IMR-90 (cell line): ENCODE measurements around the gene EFNA5. TPM values are rescaled to one million over a fixed set of nuclear protein-coding genes. Genes with fewer than 3 reads are reported as not detected.

Source experiments
- ATAC-seq: fragments of 200-7000 bp; cut with Tn5 transposase; 2 replicates; pipeline ENCODE4 v1.9.1; 2020; ENCODE audit warnings: low read depth, mild to moderate bottlenecking, moderate library complexity
- BruUV-seq: library from RNA; stranded (reverse); fragments of 400-500 nt; replicated peaks from 2 replicates; lab custom pipeline; 2021; lab: Mats Ljungman, UMichigan
- CTCF ChIA-PET: fragments of 300-600 bp; formaldehyde crosslinking; extraction: SDS; loops from one replicate; lab custom pipeline; 2021; ENCODE audit warnings: antibody characterized with exemption; lab: Yijun Ruan, JAX
- POLR2A ChIA-PET: fragments of 300-600 bp; sonication (Branson Sonifier 250); formaldehyde crosslinking; loops from one replicate; lab custom pipeline; 2022; ENCODE audit warnings: antibody characterized with exemption; ENCODE audit not compliant: unreplicated experiment; lab: Charles Lee
- DNase-seq: peaks from one replicate; pipeline ENCODE4 v3.0.0; 2013
- H2AFZ ChIP-seq: replicated peaks from 2 replicates; pipeline ENCODE3; 2013; ENCODE audit warnings: low read length, mild to moderate bottlenecking; ENCODE audit not compliant: poor library complexity
- H2AK5ac ChIP-seq: 2 replicates; pipeline ENCODE4 v1.6.1; 2013; ENCODE audit warnings: low read depth, low read length, inconsistent platforms
- H2AK9ac ChIP-seq: replicated peaks from 2 replicates; pipeline ENCODE3; 2013; ENCODE audit warnings: mild to moderate bottlenecking, low read depth, low read length, moderate library complexity; ENCODE audit not compliant: poor library complexity
- H2BK120ac ChIP-seq: 2 replicates; pipeline ENCODE4 v1.6.1; 2013; ENCODE audit warnings: low read depth, low read length, inconsistent platforms
- H2BK15ac ChIP-seq: 3 replicates; pipeline ENCODE4 v1.6.1; 2013; ENCODE audit warnings: low read depth, low read length, inconsistent platforms
- H2BK20ac ChIP-seq: 2 replicates; pipeline ENCODE4 v1.6.1; 2013; ENCODE audit warnings: low read depth, mild to moderate bottlenecking, inconsistent platforms, low read length, moderate library complexity
- H2BK5ac ChIP-seq: 2 replicates; pipeline ENCODE4 v1.6.1; 2013; ENCODE audit warnings: mild to moderate bottlenecking, low read depth, low read length, inconsistent platforms; ENCODE audit not compliant: poor library complexity, severe bottlenecking
- H3K14ac ChIP-seq: replicated peaks from 2 replicates; pipeline ENCODE4 v1.6.1; 2013; ENCODE audit warnings: low read depth, low read length, inconsistent platforms
- H3K18ac ChIP-seq: 2 replicates; pipeline ENCODE4 v1.6.1; 2013; ENCODE audit warnings: low read depth, low read length, control low read depth
- H3K23ac ChIP-seq: 2 replicates; pipeline ENCODE4 v1.6.1; 2013; ENCODE audit warnings: low read depth, low read length, inconsistent platforms
- H3K27ac ChIP-seq: 2 replicates; pipeline ENCODE4 v1.5.1; 2013; ENCODE audit warnings: mild to moderate bottlenecking, control low read depth, low read length; ENCODE audit not compliant: insufficient read depth
- H3K27me3 ChIP-seq: 2 replicates; pipeline ENCODE4 v1.6.1; 2013; ENCODE audit warnings: low read length; ENCODE audit not compliant: control insufficient read depth, insufficient read depth
- H3K36me3 ChIP-seq: 2 replicates; pipeline ENCODE4 v1.6.1; 2013; ENCODE audit warnings: low read length, mixed read lengths; ENCODE audit not compliant: control insufficient read depth, insufficient read depth
- H3K4ac ChIP-seq: 2 replicates; pipeline ENCODE4 v1.6.1; 2013; ENCODE audit warnings: low read depth, low read length, inconsistent platforms
- H3K4me1 ChIP-seq: 2 replicates; pipeline ENCODE4 v1.6.1; 2013; ENCODE audit warnings: low read length, mixed read lengths; ENCODE audit not compliant: control insufficient read depth, insufficient read depth
- H3K4me2 ChIP-seq: 2 replicates; pipeline ENCODE4 v1.6.1; 2013; ENCODE audit warnings: low read depth, mild to moderate bottlenecking, control low read depth, low read length, moderate library complexity
- H3K4me3 ChIP-seq: 2 replicates; pipeline ENCODE4 v1.5.1; 2013; ENCODE audit warnings: low read depth, mild to moderate bottlenecking, control low read depth, low read length, moderate library complexity; ENCODE audit not compliant: insufficient read depth
- H3K56ac ChIP-seq: 2 replicates; pipeline ENCODE4 v1.6.1; 2013; ENCODE audit warnings: low read length, inconsistent platforms; ENCODE audit not compliant: insufficient read depth; ENCODE audit errors: extremely low read depth
- H3K79me1 ChIP-seq, 2 experiments: 2 replicates each; pipeline ENCODE4 v1.6.1; 2013; ENCODE audit warnings: low read length in 2 of 2, inconsistent platforms in 1 of 2, low read depth in 1 of 2
- H3K9ac ChIP-seq: 2 replicates; pipeline ENCODE4 v1.6.1; 2013; ENCODE audit warnings: low read depth, low read length, control low read depth
- H3K9me1 ChIP-seq: 2 replicates; pipeline ENCODE4 v1.6.1; 2013; ENCODE audit warnings: low read length, inconsistent platforms; ENCODE audit not compliant: insufficient read depth
- H3K9me3 ChIP-seq: 2 replicates; pipeline ENCODE4 v1.6.1; 2013; ENCODE audit warnings: low read length; ENCODE audit not compliant: control insufficient read depth, insufficient read depth
- H4K20me1 ChIP-seq: 2 replicates; pipeline ENCODE4 v1.6.1; 2013; ENCODE audit warnings: low read length, inconsistent platforms; ENCODE audit not compliant: insufficient read depth
- H4K5ac ChIP-seq: 2 replicates; pipeline ENCODE4 v1.6.1; 2013; ENCODE audit warnings: mild to moderate bottlenecking, low read depth, low read length, control low read depth
- H4K8ac ChIP-seq, 2 experiments: 2 replicates each; pipeline ENCODE4 v1.6.1; 2013; ENCODE audit warnings: low read depth in 2 of 2, low read length in 2 of 2, control low read depth in 1 of 2, inconsistent platforms in 1 of 2
- H4K91ac ChIP-seq: 2 replicates; pipeline ENCODE4 v1.6.1; 2013; ENCODE audit warnings: low read depth, low read length, inconsistent platforms; ENCODE audit not compliant: insufficient read depth
- BHLHE40 ChIP-seq: fragments of 150-350 bp; IDR thresholded peaks from 2 replicates; pipeline ENCODE4 v1.6.1; 2016; ENCODE audit warnings: mild to moderate bottlenecking, low read depth, low read length
- CEBPB ChIP-seq: IDR thresholded peaks from 2 replicates; pipeline ENCODE4 v1.6.1; 2012; ENCODE audit warnings: low read depth, low read length, improper control_type of control experiment
- CHD1 ChIP-seq: IDR thresholded peaks from 2 replicates; pipeline ENCODE4 v1.6.1; 2012; ENCODE audit warnings: low read depth, low read length, improper control_type of control experiment
- FOS ChIP-seq: fragments of 150-350 bp; IDR thresholded peaks from 2 replicates; pipeline ENCODE4 v1.6.1; 2016; ENCODE audit warnings: low read depth, low read length
- MAFK ChIP-seq: IDR thresholded peaks from 2 replicates; pipeline ENCODE4 v1.6.1; 2012; ENCODE audit warnings: low read depth, low read length, improper control_type of control experiment
- MAZ ChIP-seq: IDR thresholded peaks from 2 replicates; pipeline ENCODE4 v1.6.1; 2012; ENCODE audit warnings: low read depth, mild to moderate bottlenecking, low read length, improper control_type of control experiment, moderate library complexity, borderline replicate concordance
- MXI1 ChIP-seq: IDR thresholded peaks from 2 replicates; pipeline ENCODE4 v1.6.1; 2012; ENCODE audit warnings: low read depth, mild to moderate bottlenecking, low read length, moderate library complexity, borderline replicate concordance
- NFE2L2 ChIP-seq: fragments of 150-350 bp; IDR thresholded peaks from 2 replicates; pipeline ENCODE4 v1.6.1; 2016; ENCODE audit warnings: low read depth, mild to moderate bottlenecking, low read length
- POLR2A ChIP-seq: IDR thresholded peaks from 2 replicates; pipeline ENCODE4 v1.6.1; 2012; ENCODE audit warnings: mild to moderate bottlenecking, low read depth, low read length
- RAD21 ChIP-seq: IDR thresholded peaks from 2 replicates; pipeline ENCODE4 v1.6.1; 2012; ENCODE audit warnings: low read length, improper control_type of control experiment
- RCOR1 ChIP-seq: IDR thresholded peaks from 2 replicates; pipeline ENCODE4 v1.6.1; 2012; ENCODE audit warnings: mild to moderate bottlenecking, low read length, improper control_type of control experiment; ENCODE audit not compliant: insufficient replicate concordance
- RFX5 ChIP-seq: IDR thresholded peaks from 2 replicates; pipeline ENCODE4 v1.8.0; 2012; ENCODE audit warnings: low read depth, mild to moderate bottlenecking, low read length, moderate library complexity
- SMC3 ChIP-seq: fragments of 150-350 bp; IDR thresholded peaks from 2 replicates; pipeline ENCODE4 v1.6.1; 2016; ENCODE audit warnings: low read depth, mild to moderate bottlenecking, antibody characterized with exemption, low read length, moderate library complexity
- WGBS, 2 experiments: methylation state at CpG; one replicate each; pipeline versions ENCODE4 v1.1.5 to v1.1.7; 2013; ENCODE audit warnings: missing lambda C conversion rate in 2 of 2; ENCODE audit not compliant: insufficient read length in 1 of 2; ENCODE audit errors: extremely low coverage in 2 of 2; 5-methylcytosine and 5-hydroxymethylcytosine counted together
- dilution Hi-C: fragments of 300-500 bp; cut with HindIII; formaldehyde crosslinking; loops from one replicate; pipeline ENCODE4 v1.14.3; 2018; ENCODE audit warnings: low sequenced_read_pairs; ENCODE audit not compliant: unreplicated experiment
- in situ Hi-C: fragments of 300-500 bp; cut with MboI; formaldehyde crosslinking; loops from 3 replicates; pipeline ENCODE4 v1.14.3; 2019; ENCODE audit warnings: low sequenced_read_pairs, inconsistent platforms, mixed read lengths
- intact Hi-C: fragments of 100-400 bp; cut with micrococcal nuclease; formaldehyde crosslinking; loops from 2 replicates; pipeline ENCODE4 v1.10.0; 2022
- polyA plus RNA-seq, 3 experiments: library from polyadenylated mRNA; depleted of rRNA; stranded (reverse); fragments of >200 nt; gene quantifications; 2 replicates each; pipeline ENCODE4 v1.2.3, GENCODE V29; 2012; ENCODE audit warnings: low replicate concordance in 1 of 3
- total RNA-seq: library from RNA; depleted of rRNA; stranded (reverse); fragments of >200 nt; gene quantifications from 2 replicates; pipeline ENCODE4 v1.2.3, GENCODE V29; 2012
- TF ChIP-seq, protein P1 (sequence below): conservative IDR thresholded peaks from 2 replicates; pipeline ENCODE4 v1.5.1; 2012; ENCODE audit warnings: mild to moderate bottlenecking, low read depth, low read length, improper control_type of control experiment
- TF ChIP-seq, protein P2 (sequence below): fragments of 150-350 bp; IDR thresholded peaks from 2 replicates; pipeline ENCODE4 v1.6.1; 2016; ENCODE audit warnings: low read depth, mild to moderate bottlenecking, low read length, moderate library complexity, borderline replicate concordance
- TF ChIP-seq, protein P3 (sequence below): fragments of 150-350 bp; IDR thresholded peaks from 2 replicates; pipeline ENCODE4 v1.6.1; 2017; ENCODE audit warnings: mild to moderate bottlenecking, antibody characterized with exemption, low read length, low read depth

The EFNA5 gene
- total and polyA plus RNA-seq, 2 of the 4 experiments (the other 2 are of a cell fraction), result 1.5 to 1.6 TPM

DNA sequence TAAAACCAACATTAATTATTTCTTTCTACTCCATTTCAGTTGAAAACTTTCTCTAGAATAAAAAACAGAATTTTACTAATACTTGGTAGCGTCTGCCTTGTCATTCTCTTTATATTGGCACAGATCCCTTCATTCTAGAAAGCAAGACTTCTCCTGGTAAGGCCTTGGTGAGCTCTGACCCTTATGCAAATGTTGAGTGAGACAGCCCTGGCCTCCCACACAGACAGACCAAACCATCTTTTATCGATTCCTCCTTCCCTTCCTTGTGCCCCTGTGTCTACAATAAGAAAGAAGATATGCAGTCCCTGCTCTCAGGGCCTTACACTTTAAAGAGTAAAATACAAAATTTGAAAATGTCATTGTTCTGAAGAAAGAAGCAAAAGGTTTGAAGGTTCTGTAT is 262.2 kb downstream of the EFNA5 start:
- no peak overlapping the region for H3K56ac ChIP-seq
- H2BK15ac ChIP-seq, result no peak overlapping the region
- no peak overlapping the region for H4K5ac ChIP-seq
- H3K4me1 ChIP-seq, result no peaks in the 10 kb centered on the region; the same call in 1 of the 2 replicates
- no peak overlapping the region for H2AK5ac ChIP-seq
- no peak overlapping the region for H3K4me3 ChIP-seq
- no peak overlapping the region for H3K9ac ChIP-seq
- no peak overlapping the region for H3K23ac ChIP-seq
- dilution Hi-C loops (no loop called here), in situ Hi-C loops (no loop called here), intact Hi-C loops (no loop called here)
- no peaks in the 10 kb centered on the region for H3K36me3 ChIP-seq
- ATAC-seq, result no peak
- H3K27ac ChIP-seq, result no peak overlapping the region
- H2BK20ac ChIP-seq, result no peak overlapping the region
- ChIA-PET POLR2A (no interaction called here), CTCF (no interaction called here)
- H3K14ac ChIP-seq, result no peak overlapping the region
- no peak overlapping the region for H3K4ac ChIP-seq
- no peak for DNase-seq
- no peaks in the 10 kb centered on the region for H3K9me1 ChIP-seq
- no peaks in the 10 kb centered on the region for H4K20me1 ChIP-seq
- H2AFZ ChIP-seq, result no peak overlapping the region
- H2AK9ac ChIP-seq, result no peak overlapping the region
- no peak overlapping the region for H4K91ac ChIP-seq
- H4K8ac ChIP-seq, result no peak overlapping the region
- no peak overlapping the region for H3K4me2 ChIP-seq
- H3K18ac ChIP-seq, result no peak overlapping the region
- H3K79me1 ChIP-seq, result no peaks in the 10 kb centered on the region
- H2BK120ac ChIP-seq, result no peak overlapping the region
- H3K27me3 ChIP-seq, result no peaks in the 10 kb centered on the region
- no TSS peak for BruUV-seq
- TF ChIP-seq RAD21 (no peak), SMC3 (no peak), RFX5 (no peak), MAZ (no peak), BHLHE40 (no peak), RCOR1 (no peak), NFE2L2 (no peak), CEBPB (no peak), CHD1 (no peak), MXI1 (no peak), POLR2A (no peak), FOS (no peak), MAFK (no peak)
- TF ChIP-seq, protein P1, sequence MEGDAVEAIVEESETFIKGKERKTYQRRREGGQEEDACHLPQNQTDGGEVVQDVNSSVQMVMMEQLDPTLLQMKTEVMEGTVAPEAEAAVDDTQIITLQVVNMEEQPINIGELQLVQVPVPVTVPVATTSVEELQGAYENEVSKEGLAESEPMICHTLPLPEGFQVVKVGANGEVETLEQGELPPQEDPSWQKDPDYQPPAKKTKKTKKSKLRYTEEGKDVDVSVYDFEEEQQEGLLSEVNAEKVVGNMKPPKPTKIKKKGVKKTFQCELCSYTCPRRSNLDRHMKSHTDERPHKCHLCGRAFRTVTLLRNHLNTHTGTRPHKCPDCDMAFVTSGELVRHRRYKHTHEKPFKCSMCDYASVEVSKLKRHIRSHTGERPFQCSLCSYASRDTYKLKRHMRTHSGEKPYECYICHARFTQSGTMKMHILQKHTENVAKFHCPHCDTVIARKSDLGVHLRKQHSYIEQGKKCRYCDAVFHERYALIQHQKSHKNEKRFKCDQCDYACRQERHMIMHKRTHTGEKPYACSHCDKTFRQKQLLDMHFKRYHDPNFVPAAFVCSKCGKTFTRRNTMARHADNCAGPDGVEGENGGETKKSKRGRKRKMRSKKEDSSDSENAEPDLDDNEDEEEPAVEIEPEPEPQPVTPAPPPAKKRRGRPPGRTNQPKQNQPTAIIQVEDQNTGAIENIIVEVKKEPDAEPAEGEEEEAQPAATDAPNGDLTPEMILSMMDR, result no peak
- TF ChIP-seq, protein P2, sequence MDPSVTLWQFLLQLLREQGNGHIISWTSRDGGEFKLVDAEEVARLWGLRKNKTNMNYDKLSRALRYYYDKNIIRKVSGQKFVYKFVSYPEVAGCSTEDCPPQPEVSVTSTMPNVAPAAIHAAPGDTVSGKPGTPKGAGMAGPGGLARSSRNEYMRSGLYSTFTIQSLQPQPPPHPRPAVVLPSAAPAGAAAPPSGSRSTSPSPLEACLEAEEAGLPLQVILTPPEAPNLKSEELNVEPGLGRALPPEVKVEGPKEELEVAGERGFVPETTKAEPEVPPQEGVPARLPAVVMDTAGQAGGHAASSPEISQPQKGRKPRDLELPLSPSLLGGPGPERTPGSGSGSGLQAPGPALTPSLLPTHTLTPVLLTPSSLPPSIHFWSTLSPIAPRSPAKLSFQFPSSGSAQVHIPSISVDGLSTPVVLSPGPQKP, result no peak
- TF ChIP-seq, protein P3, sequence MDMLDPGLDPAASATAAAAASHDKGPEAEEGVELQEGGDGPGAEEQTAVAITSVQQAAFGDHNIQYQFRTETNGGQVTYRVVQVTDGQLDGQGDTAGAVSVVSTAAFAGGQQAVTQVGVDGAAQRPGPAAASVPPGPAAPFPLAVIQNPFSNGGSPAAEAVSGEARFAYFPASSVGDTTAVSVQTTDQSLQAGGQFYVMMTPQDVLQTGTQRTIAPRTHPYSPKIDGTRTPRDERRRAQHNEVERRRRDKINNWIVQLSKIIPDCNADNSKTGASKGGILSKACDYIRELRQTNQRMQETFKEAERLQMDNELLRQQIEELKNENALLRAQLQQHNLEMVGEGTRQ, result no peak
- WGBS, 2 experiments, result no CpG with 5 or more reads among the region's 2 CpGs
- H3K9me3 ChIP-seq, result no peaks in the 10 kb centered on the region
- no peak overlapping the region for H2BK5ac ChIP-seq
